Endodermal cell (in vitro differentiated cells): ENCODE measurements around the gene EPGN. TPM values are rescaled to one million over a fixed set of nuclear protein-coding genes. Genes with fewer than 3 reads are reported as not detected.

Experiments used
- DNase-seq: peaks from one replicate; pipeline ENCODE4 v3.0.0-alpha.2; 2017
- H3K27ac ChIP-seq: 2 replicates; pipeline ENCODE4 v1.5.1; 2013; ENCODE audit warnings: mild to moderate bottlenecking, low read depth, low read length, moderate library complexity
- H3K27me3 ChIP-seq: 2 replicates; pipeline ENCODE4 v1.6.1; 2013; ENCODE audit warnings: mild to moderate bottlenecking, low read length, moderate library complexity; ENCODE audit not compliant: insufficient read depth, control insufficient read depth, poor library complexity, severe bottlenecking
- H3K36me3 ChIP-seq: 2 replicates; pipeline ENCODE4 v1.7.0; 2013; ENCODE audit warnings: mild to moderate bottlenecking, low read length, moderate library complexity; ENCODE audit not compliant: control insufficient read depth, insufficient read depth
- H3K4me1 ChIP-seq: one replicate; pipeline ENCODE4 v1.7.0; 2013; ENCODE audit warnings: low read length; ENCODE audit not compliant: control insufficient read depth, insufficient read depth
- H3K4me3 ChIP-seq: 2 replicates; pipeline ENCODE4 v1.5.1; 2013; ENCODE audit warnings: mild to moderate bottlenecking, low read length, moderate library complexity
- H3K9ac ChIP-seq: 2 replicates; pipeline ENCODE4 v1.6.1; 2013; ENCODE audit warnings: mild to moderate bottlenecking, low read length, moderate library complexity; ENCODE audit not compliant: poor library complexity, severe bottlenecking; ENCODE audit errors: extremely low read depth
- H3K9me3 ChIP-seq: 2 replicates; pipeline ENCODE4 v1.6.1; 2013; ENCODE audit warnings: mild to moderate bottlenecking, low read length, moderate library complexity; ENCODE audit not compliant: control insufficient read depth
- H3K27ac Mint-ChIP-seq: 2 replicates; pipeline ENCODE4 v1.8.0; 2020; ENCODE audit warnings: mixed read lengths
- H3K27me3 Mint-ChIP-seq: 2 replicates; pipeline ENCODE4 v1.8.0; 2021; ENCODE audit warnings: mild to moderate bottlenecking, mixed read lengths; ENCODE audit not compliant: insufficient read depth
- H3K36me3 Mint-ChIP-seq: 2 replicates; pipeline ENCODE4 v1.8.0; 2020; ENCODE audit warnings: low read depth, mixed read lengths
- H3K4me1 Mint-ChIP-seq: 2 replicates; pipeline ENCODE4 v1.8.0; 2020; ENCODE audit warnings: mixed read lengths
- H3K4me3 Mint-ChIP-seq: 2 replicates; pipeline ENCODE4 v1.8.0; 2020; ENCODE audit warnings: mild to moderate bottlenecking, moderate library complexity, mixed read lengths
- H3K9me3 Mint-ChIP-seq: 2 replicates; pipeline ENCODE4 v1.8.0; 2020; ENCODE audit warnings: mild to moderate bottlenecking, mixed read lengths
- WGBS, 2 experiments: methylation state at CpG; one replicate each; pipeline versions ENCODE4 v1.1.5 to v1.1.7; 2013; ENCODE audit warnings: missing lambda C conversion rate in 2 of 2, mixed read lengths in 1 of 2; ENCODE audit not compliant: insufficient coverage in 1 of 2, insufficient read length in 1 of 2; 5-methylcytosine and 5-hydroxymethylcytosine counted together
- long read RNA-seq, 4 experiments: library from polyadenylated mRNA in 2 of 4; library from RNA in 1 of 4; library from capped mRNA in 1 of 4; stranded (forward) in 3 of 4; unstranded in 1 of 4; transcript quantifications; one replicate each; pipeline ENCODE4 v2.0.0, GENCODE V29; 2020 to 2021; ENCODE audit warnings: inconsistent platforms in 1 of 4
- polyA plus RNA-seq, 2 experiments: library from polyadenylated mRNA; stranded (reverse); fragments of 50-300 nt; gene quantifications; one replicate each; pipeline ENCODE4 v1.2.3, GENCODE V29; 2013
- total RNA-seq, 2 donors: library from RNA; stranded (reverse); fragmentation: NEBNext Ultra II Directional in 1 of 2; extraction: Animal tissue kit (Norgen Biotek cat#: 25700) in 1 of 2; gene quantifications; 2 replicates in 1 of 2; 3 replicates in 1 of 2; pipeline ENCODE4 v1.2.1, GENCODE V29; 2021
- TF ChIP-seq, protein P1 (sequence below): fragments of 200-600 bp; sonication (generic); conservative IDR thresholded peaks from 2 replicates; pipeline ENCODE4 v1.5.0; 2021; ENCODE audit warnings: antibody characterized with exemption, mild to moderate bottlenecking

The EPGN gene
- total RNA-seq, result not detected
- not detected for polyA plus RNA-seq (2013, experiment 1 of 2)
- polyA plus RNA-seq (2013, experiment 2 of 2), result not detected
- long read RNA-seq, experiment 1, result 0 reads
- long read RNA-seq, experiment 2, result 0 reads
- long read RNA-seq, experiment 3, result 0 reads
- long read RNA-seq, experiment 4, result 0 reads

DNA sequence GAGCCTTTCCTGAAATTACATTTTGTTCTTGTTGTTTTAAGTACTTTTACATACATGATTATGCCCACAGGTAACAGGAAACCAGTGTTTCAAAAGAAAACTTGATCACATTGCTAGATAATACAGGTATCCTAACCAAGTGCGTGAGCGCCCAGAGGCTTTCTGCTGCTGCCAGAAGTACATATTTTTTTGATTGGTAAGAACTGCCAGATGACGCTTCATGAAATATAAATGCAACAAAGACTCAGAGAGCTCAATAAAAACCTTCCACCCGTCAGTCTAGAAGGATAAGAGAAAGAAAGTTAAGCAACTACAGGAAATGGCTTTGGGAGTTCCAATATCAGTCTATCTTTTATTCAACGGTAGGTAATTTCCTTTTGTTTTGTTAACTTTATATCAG lies at the start of gene EPGN:
Gene EPGN, plus strand, starts transcription at position 256 of the 400 bp plus-strand sequence. Its CDS starts 64 bp downstream, at position 320.
- TF ChIP-seq, protein P1, sequence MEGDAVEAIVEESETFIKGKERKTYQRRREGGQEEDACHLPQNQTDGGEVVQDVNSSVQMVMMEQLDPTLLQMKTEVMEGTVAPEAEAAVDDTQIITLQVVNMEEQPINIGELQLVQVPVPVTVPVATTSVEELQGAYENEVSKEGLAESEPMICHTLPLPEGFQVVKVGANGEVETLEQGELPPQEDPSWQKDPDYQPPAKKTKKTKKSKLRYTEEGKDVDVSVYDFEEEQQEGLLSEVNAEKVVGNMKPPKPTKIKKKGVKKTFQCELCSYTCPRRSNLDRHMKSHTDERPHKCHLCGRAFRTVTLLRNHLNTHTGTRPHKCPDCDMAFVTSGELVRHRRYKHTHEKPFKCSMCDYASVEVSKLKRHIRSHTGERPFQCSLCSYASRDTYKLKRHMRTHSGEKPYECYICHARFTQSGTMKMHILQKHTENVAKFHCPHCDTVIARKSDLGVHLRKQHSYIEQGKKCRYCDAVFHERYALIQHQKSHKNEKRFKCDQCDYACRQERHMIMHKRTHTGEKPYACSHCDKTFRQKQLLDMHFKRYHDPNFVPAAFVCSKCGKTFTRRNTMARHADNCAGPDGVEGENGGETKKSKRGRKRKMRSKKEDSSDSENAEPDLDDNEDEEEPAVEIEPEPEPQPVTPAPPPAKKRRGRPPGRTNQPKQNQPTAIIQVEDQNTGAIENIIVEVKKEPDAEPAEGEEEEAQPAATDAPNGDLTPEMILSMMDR, result no peak
- Mint-ChIP-seq H3K4me1 (no peaks in the 10 kb centered on the region), H3K4me3 (no peak within 1 kb of the TSS), H3K9me3 (no peaks in the 10 kb centered on the region), H3K27ac (no peak within 1 kb of the TSS), H3K36me3 (no peaks in the 10 kb centered on the region), H3K27me3 (no peaks in the 10 kb centered on the region)
- no peaks in the 10 kb centered on the region for H3K27me3 ChIP-seq
- no peak for DNase-seq
- H3K4me1 ChIP-seq, result no peaks in the 10 kb centered on the region
- H3K9me3 ChIP-seq, result no peaks in the 10 kb centered on the region
- H3K36me3 ChIP-seq, result no peaks in the 10 kb centered on the region
- no peak within 1 kb of the TSS for H3K4me3 ChIP-seq
- H3K9ac ChIP-seq, result no peak within 1 kb of the TSS
- 94 to 100% methylated on average over 2 to 5 of the region's 5 CpGs for WGBS, 2 experiments
- H3K27ac ChIP-seq, result no peak within 1 kb of the TSS

GRCh38 chr4:74258963-74259362 lies 49.3 kb upstream of the EPGN start:
- H3K4me1 ChIP-seq, result peaks cover 5% of the 10 kb centered on the region
- no peaks in the 10 kb centered on the region for H3K27me3 ChIP-seq
- H3K9ac ChIP-seq, result no peak overlapping the region
- no peaks in the 10 kb centered on the region for H3K27me3 Mint-ChIP-seq
- H3K36me3 Mint-ChIP-seq, result no peaks in the 10 kb centered on the region
- no peak overlapping the region for H3K4me3 Mint-ChIP-seq
- TF ChIP-seq, protein P1, result no peak
- no peak for DNase-seq
- peaks cover under 1% of the 10 kb centered on the region for H3K9me3 Mint-ChIP-seq
- H3K27ac ChIP-seq, result no peak overlapping the region
- no peaks in the 10 kb centered on the region for H3K36me3 ChIP-seq
- H3K4me3 ChIP-seq, result no peak overlapping the region
- H3K27ac Mint-ChIP-seq, result no peak overlapping the region
- WGBS, 2 experiments, result 93 to 100% methylated on average over 1 of the region's 1 CpG
- no peaks in the 10 kb centered on the region for H3K9me3 ChIP-seq
- peaks cover 2% of the 10 kb centered on the region for H3K4me1 Mint-ChIP-seq

GRCh38 chr4:74260036-74260435 lies 48.2 kb upstream of the EPGN start:
- TF ChIP-seq, protein P1, result no peak
- H3K27ac Mint-ChIP-seq, result no peak overlapping the region
- H3K9me3 Mint-ChIP-seq, result no peaks in the 10 kb centered on the region
- H3K27ac ChIP-seq, result no peak overlapping the region
- no peaks in the 10 kb centered on the region for H3K27me3 ChIP-seq
- WGBS, 2 experiments, result 94 to 100% methylated on average over 1 of the region's 1 CpG
- DNase-seq, result no peak
- no peak overlapping the region for H3K4me3 Mint-ChIP-seq
- H3K4me3 ChIP-seq, result no peak overlapping the region
- H3K4me1 ChIP-seq, result peaks cover 5% of the 10 kb centered on the region
- no peaks in the 10 kb centered on the region for H3K27me3 Mint-ChIP-seq
- peaks cover 2% of the 10 kb centered on the region for H3K4me1 Mint-ChIP-seq
- H3K9ac ChIP-seq, result no peak overlapping the region
- no peaks in the 10 kb centered on the region for H3K36me3 Mint-ChIP-seq
- no peaks in the 10 kb centered on the region for H3K36me3 ChIP-seq
- H3K9me3 ChIP-seq, result no peaks in the 10 kb centered on the region
